DOHH2 (cell line): ENCODE results near the gene FRMPD1.

ENCODE experiments used
- H3F3A ChIP-seq: fragments of 200-600 bp; sonication (generic), shearing (Covaris generic); 2 replicates; pipeline ENCODE4 v1.6.0; 2016; ENCODE audit warnings: antibody characterized with exemption, mild to moderate bottlenecking; ENCODE audit not compliant: control insufficient read depth, insufficient read depth
- H3K27ac ChIP-seq: fragments of 200-600 bp; sonication (generic); 2 replicates; pipeline ENCODE4 v1.5.1; 2014; ENCODE audit warnings: low read depth, mild to moderate bottlenecking, low read length, moderate library complexity
- H3K27me3 ChIP-seq: fragments of 200-600 bp; sonication (generic); 2 replicates; pipeline ENCODE4 v1.6.1; 2014; ENCODE audit warnings: mild to moderate bottlenecking, low read length, mixed read lengths; ENCODE audit not compliant: control insufficient read depth
- H3K36me3 ChIP-seq: fragments of 200-600 bp; sonication (generic); 2 replicates; pipeline ENCODE4 v1.6.1; 2014; ENCODE audit warnings: mild to moderate bottlenecking, low read length, moderate library complexity, mixed read lengths; ENCODE audit not compliant: control insufficient read depth
- H3K4me1 ChIP-seq: fragments of 200-600 bp; sonication (generic); 2 replicates; pipeline ENCODE4 v1.6.1; 2014; ENCODE audit warnings: mild to moderate bottlenecking, low read length, mixed read lengths; ENCODE audit not compliant: control insufficient read depth
- H3K4me2 ChIP-seq: fragments of 200-600 bp; sonication (generic); 2 replicates; pipeline ENCODE4 v1.6.0; 2014; ENCODE audit warnings: mild to moderate bottlenecking, low read length, moderate library complexity
- H3K4me3 ChIP-seq: fragments of 200-600 bp; sonication (generic); 2 replicates; pipeline ENCODE4 v1.5.1; 2014; ENCODE audit warnings: mild to moderate bottlenecking, low read length, mixed read lengths
- H3K79me2 ChIP-seq: fragments of 200-600 bp; sonication (generic); 2 replicates; pipeline ENCODE4 v1.6.1; 2014; ENCODE audit warnings: mild to moderate bottlenecking, low read length, mixed read lengths; ENCODE audit not compliant: control insufficient read depth
- H3K9me2 ChIP-seq: fragments of 200-600 bp; sonication (generic); replicated peaks from 2 replicates; pipeline ENCODE4 v1.6.1; 2014; ENCODE audit warnings: mild to moderate bottlenecking, low read length, mixed read lengths; ENCODE audit not compliant: control insufficient read depth
- H3K9me3 ChIP-seq: fragments of 200-600 bp; sonication (generic); 2 replicates; pipeline ENCODE4 v1.6.1; 2014; ENCODE audit warnings: antibody characterized with exemption, low read length, mixed read lengths; ENCODE audit not compliant: control insufficient read depth, insufficient read depth
- H4K20me1 ChIP-seq: fragments of 200-600 bp; sonication (generic); 2 replicates; pipeline ENCODE4 v1.6.0; 2014; ENCODE audit warnings: low read depth, mild to moderate bottlenecking, antibody characterized with exemption, low read length, moderate library complexity; ENCODE audit not compliant: control insufficient read depth, insufficient read depth
- EZH2phosphoT487 ChIP-seq: fragments of 200-600 bp; sonication (generic); IDR thresholded peaks from 2 replicates; pipeline ENCODE4 v1.6.1; 2017; ENCODE audit warnings: borderline replicate concordance, mild to moderate bottlenecking, antibody characterized with exemption, low read length, moderate library complexity, mixed read lengths
- TF ChIP-seq, protein P1 (sequence below): fragments of 200-600 bp; sonication (generic); IDR thresholded peaks from one replicate; pipeline ENCODE4 v1.5.1; 2014; ENCODE audit warnings: antibody characterized with exemption, mild to moderate bottlenecking, low read depth, low read length; ENCODE audit not compliant: poor library complexity, severe bottlenecking

FRMPD1 gene

DNA sequence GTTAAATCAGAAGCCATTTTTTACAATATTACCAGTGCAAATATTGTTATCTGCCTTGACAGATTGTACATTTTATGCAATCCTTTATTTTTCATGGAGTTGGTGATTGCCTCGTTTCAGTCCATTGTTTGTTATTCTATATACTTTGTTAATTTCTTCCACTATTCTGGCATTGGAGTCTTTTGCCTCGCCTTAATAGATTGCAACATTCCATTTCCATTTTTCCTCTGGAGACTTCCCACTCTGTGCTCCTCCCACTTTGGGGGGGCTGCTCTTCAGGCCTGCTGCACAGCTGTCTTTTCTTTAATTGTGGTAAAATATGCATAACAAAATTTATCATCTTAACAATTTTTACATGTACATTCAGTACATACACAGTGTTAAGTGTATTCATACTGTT lies 145.5 kb downstream of the FRMPD1 start:
- Histone ChIP-seq H4K20me1 (no peaks in the 10 kb centered on the region), H3F3A (no peaks in the 10 kb centered on the region), H3K4me2 (no peak overlapping the region), H3K9me2 (no peaks in the 10 kb centered on the region), H3K4me1 (peaks cover 6% of the 10 kb centered on the region), H3K79me2 (peaks cover 12% of the 10 kb centered on the region), H3K9me3 (no peaks in the 10 kb centered on the region), H3K4me3 (no peak overlapping the region), H3K27me3 (peaks cover 3% of the 10 kb centered on the region; the same call in 1 of the 2 replicates), H3K36me3 (peaks cover 4% of the 10 kb centered on the region; the same call in 1 of the 2 replicates), H3K27ac (no peak overlapping the region)
- TF ChIP-seq, protein P1, sequence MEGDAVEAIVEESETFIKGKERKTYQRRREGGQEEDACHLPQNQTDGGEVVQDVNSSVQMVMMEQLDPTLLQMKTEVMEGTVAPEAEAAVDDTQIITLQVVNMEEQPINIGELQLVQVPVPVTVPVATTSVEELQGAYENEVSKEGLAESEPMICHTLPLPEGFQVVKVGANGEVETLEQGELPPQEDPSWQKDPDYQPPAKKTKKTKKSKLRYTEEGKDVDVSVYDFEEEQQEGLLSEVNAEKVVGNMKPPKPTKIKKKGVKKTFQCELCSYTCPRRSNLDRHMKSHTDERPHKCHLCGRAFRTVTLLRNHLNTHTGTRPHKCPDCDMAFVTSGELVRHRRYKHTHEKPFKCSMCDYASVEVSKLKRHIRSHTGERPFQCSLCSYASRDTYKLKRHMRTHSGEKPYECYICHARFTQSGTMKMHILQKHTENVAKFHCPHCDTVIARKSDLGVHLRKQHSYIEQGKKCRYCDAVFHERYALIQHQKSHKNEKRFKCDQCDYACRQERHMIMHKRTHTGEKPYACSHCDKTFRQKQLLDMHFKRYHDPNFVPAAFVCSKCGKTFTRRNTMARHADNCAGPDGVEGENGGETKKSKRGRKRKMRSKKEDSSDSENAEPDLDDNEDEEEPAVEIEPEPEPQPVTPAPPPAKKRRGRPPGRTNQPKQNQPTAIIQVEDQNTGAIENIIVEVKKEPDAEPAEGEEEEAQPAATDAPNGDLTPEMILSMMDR = no peak
- no peak for TF ChIP-seq EZH2phosphoT487
